Mammary epithelial cell (primary cell): ENCODE results near the gene FLOT1.

ENCODE experiments used
- CTCF ChIP-seq, 2 donors: IDR thresholded peaks in 1 of 2; conservative IDR thresholded peaks in 1 of 2; 2 replicates each; pipeline ENCODE4 v1.5.1; 2011 to 2012; ENCODE audit warnings: inconsistent platforms in 2 of 2, low read length in 2 of 2, mild to moderate bottlenecking in 2 of 2, control low read depth in 1 of 2, low read depth in 1 of 2; ENCODE audit not compliant: insufficient read depth in 1 of 2; ENCODE audit errors: extremely low read depth in 1 of 2
- EZH2 ChIP-seq: IDR thresholded peaks from 2 replicates; pipeline ENCODE4 v1.6.1; 2012; ENCODE audit warnings: low read length, inconsistent platforms, borderline replicate concordance

GRCh38 chr6:30725713-30726505, 16.6 kb downstream of the FLOT1 start:
- no peak for TF ChIP-seq CTCF (conservative IDR thresholded peaks at IDR 0.05 in 1 of 2, IDR thresholded peaks at IDR 0.05 in 1 of 2; ENCODE audit: extremely low read depth in 1 of 2, insufficient read depth in 1 of 2, low read depth in 1 of 2, low read length in 2 of 2)
- TF ChIP-seq EZH2: no peak
